GM12891 (cell line): ENCODE data around the gene WFDC10A.
A peak's percentile ranks its signal among the peaks of the same experiment; 100 is the strongest.
"Not testable (repeated sequence)": the region's sequence is repeated elsewhere in the genome, so short reads cannot be mapped to it uniquely, and the experiment has no call there.

Experiments
- DNase-seq: peaks from one replicate; pipeline ENCODE4 v3.0.0; 2011; ENCODE audit warnings: low spot score; ENCODE audit not compliant: insufficient read length
- FAIRE-seq: peaks from 2 replicates; lab custom pipeline; 2011; peaks lifted over from hg19 to GRCh38; lab: Jason Lieb, UNC
- PAX5 ChIP-seq: IDR thresholded peaks from 2 replicates; pipeline ENCODE4 v1.6.1; 2011; ENCODE audit warnings: low read length, moderate library complexity, mild to moderate bottlenecking; ENCODE audit not compliant: insufficient read depth, severe bottlenecking
- POLR2A ChIP-seq: IDR thresholded peaks from 2 replicates; pipeline ENCODE4 v1.6.1; 2011; ENCODE audit warnings: low read depth, low read length, control low read depth
- POLR2AphosphoS5 ChIP-seq: IDR thresholded peaks from 2 replicates; pipeline ENCODE4 v1.6.1; 2011; ENCODE audit warnings: low read depth, low read length, control low read depth
- POU2F2 ChIP-seq: IDR thresholded peaks from 2 replicates; pipeline ENCODE4 v1.6.1; 2011; ENCODE audit warnings: low read depth, mild to moderate bottlenecking, control low read depth, low read length, moderate library complexity
- SPI1 ChIP-seq: IDR thresholded peaks from 2 replicates; pipeline ENCODE4 v1.6.1; 2011; ENCODE audit warnings: low read depth, low read length, control low read depth
- TAF1 ChIP-seq: IDR thresholded peaks from 2 replicates; pipeline ENCODE4 v1.6.1; 2011; ENCODE audit warnings: low read depth, low read length, control low read depth

The WFDC10A gene

GRCh38 chr20:45611054-45611453 is 18.5 kb upstream of the WFDC10A start:
- no peak for TF ChIP-seq TAF1
- no peak for TF ChIP-seq SPI1
- TF ChIP-seq POU2F2, result no peak
- no peak for TF ChIP-seq POLR2A
- no peak for TF ChIP-seq POLR2AphosphoS5
- TF ChIP-seq PAX5, result no peak
- no peak for FAIRE-seq
- no peak for DNase-seq

- DNase-seq, result no peak
- FAIRE-seq, result no peak
- TF ChIP-seq SPI1, result no peak
- TF ChIP-seq POU2F2, result no peak
- TF ChIP-seq POLR2AphosphoS5, result no peak
- TF ChIP-seq POLR2A, result no peak
- no peak for TF ChIP-seq TAF1
- no peak for TF ChIP-seq PAX5
These were observed 17.2 kb upstream of the WFDC10A start for GRCh38 chr20:45612314-45612713.

GRCh38 chr20:45617591-45617990 is 11.9 kb upstream of the WFDC10A start:
- FAIRE-seq (no peak), DNase-seq (no peak)
- TF ChIP-seq PAX5, result no peak
- no peak for TF ChIP-seq POLR2A
- TF ChIP-seq POU2F2, result no peak
- no peak for TF ChIP-seq TAF1
- TF ChIP-seq POLR2AphosphoS5, result no peak
- TF ChIP-seq SPI1, result no peak

- FAIRE-seq (no peak), DNase-seq (no peak)
- no peak for TF ChIP-seq SPI1
- TF ChIP-seq POLR2A, result no peak
- no peak for TF ChIP-seq POLR2AphosphoS5
- no peak for TF ChIP-seq TAF1
- no peak for TF ChIP-seq PAX5
- TF ChIP-seq POU2F2, result no peak
These were observed 7.9 kb upstream of the WFDC10A start for GRCh38 chr20:45621593-45621992.

GRCh38 chr20:45626540-45626939 is 3.0 kb upstream of the WFDC10A start:
- peak; percentile 35; the same call in 1 of the 2 replicates for TF ChIP-seq SPI1
- TF ChIP-seq POLR2A, result no peak
- TF ChIP-seq POLR2AphosphoS5, result no peak
- no peak for TF ChIP-seq PAX5
- TF ChIP-seq POU2F2, result no peak
- DNase-seq, result no peak
- no peak for FAIRE-seq

- FAIRE-seq, result no peak
- TF ChIP-seq PAX5 (no peak), POU2F2 (no peak), POLR2A (no peak), SPI1 (no peak), POLR2AphosphoS5 (no peak), TAF1 (no peak)
- DNase-seq, result no peak
These were observed 832 bp downstream of the WFDC10A start for GRCh38 chr20:45630371-45630770.

GRCh38 chr20:45631184-45631583 is 1.6 kb downstream of the WFDC10A start, which contains the start of gene WFDC9:
WFDC9 (minus strand) TSS chr20:45631284; CDS start chr20:45610181, 21,103 bp downstream.
- DNase-seq (no peak), FAIRE-seq (no peak)
- TF ChIP-seq POU2F2, result no peak

- FAIRE-seq, result no peak
- no peak for DNase-seq
- no peak for TF ChIP-seq PAX5
These were observed 7.0 kb downstream of the WFDC10A start for GRCh38 chr20:45636513-45636912.

- no peak for DNase-seq
- no peak for FAIRE-seq
- no peak for TF ChIP-seq POLR2A
- TF ChIP-seq POU2F2, result no peak
- TF ChIP-seq SPI1, result no peak
- no peak for TF ChIP-seq TAF1
- no peak for TF ChIP-seq PAX5
- no peak for TF ChIP-seq POLR2AphosphoS5
These were observed 10.1 kb downstream of the WFDC10A start for GRCh38 chr20:45639687-45640086.

- FAIRE-seq, DNase-seq: not testable (repeated sequence)
These were observed 11.5 kb downstream of the WFDC10A start for GRCh38 chr20:45641076-45641475.

GRCh38 chr20:45645869-45646268 is 16.3 kb downstream of the WFDC10A start:
- not testable (repeated sequence) for FAIRE-seq, DNase-seq

- FAIRE-seq (no peak), DNase-seq (no peak)
- no peak for TF ChIP-seq TAF1
- no peak for TF ChIP-seq SPI1
- TF ChIP-seq POU2F2, result no peak
- TF ChIP-seq POLR2A, result no peak
- no peak for TF ChIP-seq PAX5
- no peak for TF ChIP-seq POLR2AphosphoS5
These were observed 17.3 kb downstream of the WFDC10A start for GRCh38 chr20:45646875-45647274.
